Activated CD8-positive, alpha-beta memory T cell treated with anti-CD3 and anti-CD28 coated beads, Interleukin-2, amount 50 U/mL, for 24 hours (primary cell): ENCODE measurements around the gene SLC25A29.
"Not testable (repeated sequence)": the region's sequence is repeated elsewhere in the genome, so short reads cannot be mapped to it uniquely, and the experiment has no call there.

Source experiments
- DNase-seq: peaks from one replicate; pipeline ENCODE4 v3.0.0-alpha.2; 2020; ENCODE audit errors: extremely low read depth

Gene SLC25A29, protein sequence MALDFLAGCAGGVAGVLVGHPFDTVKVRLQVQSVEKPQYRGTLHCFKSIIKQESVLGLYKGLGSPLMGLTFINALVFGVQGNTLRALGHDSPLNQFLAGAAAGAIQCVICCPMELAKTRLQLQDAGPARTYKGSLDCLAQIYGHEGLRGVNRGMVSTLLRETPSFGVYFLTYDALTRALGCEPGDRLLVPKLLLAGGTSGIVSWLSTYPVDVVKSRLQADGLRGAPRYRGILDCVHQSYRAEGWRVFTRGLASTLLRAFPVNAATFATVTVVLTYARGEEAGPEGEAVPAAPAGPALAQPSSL

DNA sequence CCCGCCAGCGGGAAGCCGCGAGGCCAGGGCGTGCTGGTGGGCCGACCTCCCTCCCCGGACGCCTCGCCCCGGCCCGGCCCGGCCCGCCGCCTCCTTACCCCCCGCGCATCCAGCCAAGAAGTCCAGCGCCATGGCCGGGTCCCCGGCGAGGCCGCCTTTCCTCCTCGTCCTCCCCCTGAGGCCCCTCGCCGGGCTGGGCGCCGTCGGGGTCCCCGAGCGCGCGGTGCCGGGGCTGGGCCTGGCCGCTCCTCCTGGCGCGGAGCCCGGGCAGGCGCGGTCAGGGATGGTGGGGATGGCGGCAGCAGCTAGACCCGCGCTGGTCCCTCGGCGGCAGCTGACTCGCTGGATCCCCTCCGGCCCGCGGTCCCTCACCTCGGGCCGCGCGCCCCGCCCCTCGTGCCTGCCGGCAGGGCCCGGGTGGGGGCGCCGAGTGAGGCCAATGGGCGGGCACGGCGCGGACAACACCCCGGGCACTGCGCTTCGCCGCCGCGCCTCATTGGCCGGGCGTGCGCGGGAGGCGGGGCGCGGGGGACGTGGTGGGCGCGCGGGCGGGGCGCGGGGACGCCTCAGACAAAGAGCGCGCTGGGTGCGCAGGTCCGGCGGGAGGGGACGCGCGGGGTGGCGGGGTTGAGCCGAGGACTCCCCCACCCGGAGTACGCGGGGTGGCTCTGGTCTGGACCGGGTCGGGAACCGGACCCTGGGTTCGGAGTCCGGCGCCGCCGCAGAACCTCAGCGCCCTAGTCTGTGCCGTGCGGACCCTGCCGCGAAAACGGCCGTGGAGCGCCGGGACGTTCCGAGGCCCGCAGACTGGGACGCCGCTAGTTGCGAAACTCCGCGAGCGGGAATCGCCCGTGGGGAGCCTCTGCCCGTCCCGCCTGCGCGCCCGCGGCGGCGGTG lies at the start of gene SLC25A29:
Gene SLC25A29 (minus strand): TSS at position 344 of the 897 bp plus-strand sequence. CDS start 212 bp downstream, at position 132.
- peak; percentile 30 for DNase-seq

GRCh38 chr14:100350986-100351385 lies 44.7 kb upstream of the SLC25A29 start:
- no peak for DNase-seq

- DNase-seq: no peak
These were observed 44.2 kb upstream of the SLC25A29 start for GRCh38 chr14:100350276-100350926.

- no peak for DNase-seq
These were observed 42.8 kb upstream of the SLC25A29 start for GRCh38 chr14:100348784-100349685.

DNA sequence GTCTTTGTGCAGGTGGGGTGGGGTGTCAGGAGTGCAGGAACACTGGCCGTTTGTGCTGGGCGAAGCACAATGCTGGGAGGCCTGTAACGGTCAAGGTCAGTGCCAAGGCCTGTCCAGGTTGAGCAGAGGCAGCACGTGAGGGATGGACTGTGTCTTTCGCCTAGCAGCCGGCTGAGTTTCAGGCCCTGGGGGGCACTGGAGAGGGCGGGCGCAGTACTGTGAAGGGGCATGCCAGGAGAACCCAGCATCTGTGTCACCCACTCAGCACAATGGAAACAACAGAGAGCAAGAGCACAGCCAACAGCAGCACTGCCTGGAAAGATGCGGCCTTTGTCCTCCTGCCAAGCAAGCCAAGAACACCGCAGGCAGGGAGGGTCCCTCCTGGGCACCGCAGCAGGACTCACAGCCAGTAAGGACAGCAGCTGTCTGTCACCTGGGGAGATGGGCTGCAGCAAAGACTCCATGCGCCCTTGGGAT lies 42.0 kb upstream of the SLC25A29 start:
- DNase-seq: no peak

- no peak for DNase-seq
These were observed 40.3 kb upstream of the SLC25A29 start for GRCh38 chr14:100346306-100347091.

- DNase-seq: no peak
These were observed 39.5 kb upstream of the SLC25A29 start for GRCh38 chr14:100345711-100346110.

DNA sequence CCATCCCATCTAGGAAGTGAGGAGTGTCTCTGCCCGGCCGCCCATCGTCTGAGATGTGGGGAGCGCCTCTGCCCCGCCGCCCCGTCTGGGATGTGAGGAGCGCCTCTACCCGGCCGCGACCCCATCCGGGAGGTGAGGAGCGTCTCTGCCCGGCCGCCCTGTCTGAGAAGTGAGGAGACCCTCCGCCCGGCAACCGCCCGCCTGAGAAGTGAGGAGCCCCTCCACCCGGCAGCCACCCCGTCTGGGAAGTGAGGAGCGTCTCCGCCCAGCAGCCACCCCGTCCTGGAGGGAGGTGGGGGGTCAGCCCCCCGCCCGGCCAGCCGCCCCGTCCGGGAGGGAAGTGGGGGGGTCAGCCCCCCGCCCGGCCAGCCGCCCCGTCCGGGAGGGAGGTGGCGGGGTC lies 38.4 kb upstream of the SLC25A29 start:
- DNase-seq: not testable (repeated sequence)

DNA sequence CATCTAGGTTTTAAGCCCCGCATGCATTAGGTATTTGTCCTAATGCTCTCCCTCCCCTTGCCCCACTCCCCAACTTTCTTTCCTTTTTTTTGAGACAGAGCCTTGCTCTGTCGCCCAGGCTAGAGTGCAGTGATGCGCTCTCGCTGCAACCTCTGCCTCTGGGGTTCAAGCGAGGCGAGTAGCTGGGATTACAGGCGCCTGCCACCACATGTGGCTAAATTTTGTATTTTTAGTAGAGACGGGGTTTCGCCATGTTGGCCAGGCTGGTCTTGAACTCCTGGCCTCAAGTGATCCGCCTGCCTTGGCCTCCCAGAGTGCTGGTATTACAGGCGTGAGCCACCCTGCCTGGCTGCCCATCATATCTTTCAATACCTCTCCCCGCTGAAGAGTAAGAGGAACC lies 36.6 kb upstream of the SLC25A29 start:
- not testable (repeated sequence) for DNase-seq

DNA sequence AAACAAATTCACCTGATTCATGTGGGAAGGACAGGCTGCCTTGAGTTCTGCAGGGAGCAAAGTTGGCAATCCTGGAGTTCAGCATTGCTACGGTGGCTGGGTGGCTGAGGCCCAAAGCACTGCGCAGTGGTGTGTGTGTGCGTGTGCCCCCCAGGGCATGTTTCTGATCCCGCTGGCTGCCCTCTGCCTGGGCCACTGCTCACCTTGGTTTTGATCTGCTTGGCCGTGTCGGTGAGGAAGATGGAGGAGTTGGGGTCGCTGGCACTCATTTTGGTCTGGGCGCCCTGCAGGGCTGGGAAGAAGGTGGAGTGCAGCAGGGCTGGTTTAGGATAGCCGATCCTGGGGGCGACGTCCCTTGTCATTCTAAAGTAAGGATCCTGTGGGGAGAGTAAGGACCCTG lies 36.0 kb upstream of the SLC25A29 start:
- DNase-seq: no peak

GRCh38 chr14:100341301-100342031 lies 35.2 kb upstream of the SLC25A29 start:
- DNase-seq: no peak

- no peak for DNase-seq
These were observed 34.2 kb upstream of the SLC25A29 start for GRCh38 chr14:100340423-100340813.

- DNase-seq: no peak
These were observed 33.6 kb upstream of the SLC25A29 start for GRCh38 chr14:100339766-100340422.

DNA sequence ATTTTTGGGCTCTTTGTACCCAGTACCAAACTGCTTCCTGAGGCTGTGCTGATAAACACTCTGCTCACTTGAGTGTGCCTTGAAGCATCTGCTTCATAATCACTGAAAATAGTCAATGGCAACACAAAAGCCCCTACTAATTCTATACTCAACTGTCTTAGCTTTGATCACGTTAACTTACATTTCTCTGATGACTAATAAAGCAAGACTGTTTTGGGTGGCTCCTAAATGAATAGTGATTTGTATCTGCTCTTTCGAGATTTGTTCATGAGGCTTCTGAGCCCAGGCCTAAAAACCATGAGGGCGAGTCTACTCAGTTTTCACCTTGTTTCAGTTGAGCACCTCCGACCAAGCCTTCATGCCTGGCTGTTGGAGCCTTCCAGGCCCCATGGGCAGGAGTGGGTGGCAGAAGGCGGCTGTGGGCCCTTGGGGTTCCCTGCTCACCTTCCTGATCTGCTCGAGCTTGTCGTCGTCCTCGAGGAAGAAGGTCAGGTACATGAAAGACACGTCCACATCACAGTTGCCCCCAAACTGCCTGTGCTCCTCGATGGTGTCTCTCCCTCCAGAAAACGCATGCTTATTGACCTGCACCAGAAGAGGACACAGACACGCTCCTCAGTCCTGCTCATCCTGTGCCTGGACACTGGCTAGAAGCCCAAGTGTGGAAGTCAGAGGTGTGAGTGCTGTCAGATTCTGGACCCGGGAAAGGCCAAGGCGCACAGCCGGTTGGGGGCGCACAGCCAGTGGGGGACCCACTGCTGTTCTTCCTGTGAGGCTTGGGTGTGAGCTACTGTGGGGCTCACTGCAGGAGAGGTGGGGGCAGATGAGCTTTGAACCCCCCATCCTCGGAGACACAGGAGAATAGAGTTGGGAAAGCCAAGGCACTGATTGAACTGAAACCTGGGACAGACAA lies 30.6 kb upstream of the SLC25A29 start:
- no peak for DNase-seq

DNA sequence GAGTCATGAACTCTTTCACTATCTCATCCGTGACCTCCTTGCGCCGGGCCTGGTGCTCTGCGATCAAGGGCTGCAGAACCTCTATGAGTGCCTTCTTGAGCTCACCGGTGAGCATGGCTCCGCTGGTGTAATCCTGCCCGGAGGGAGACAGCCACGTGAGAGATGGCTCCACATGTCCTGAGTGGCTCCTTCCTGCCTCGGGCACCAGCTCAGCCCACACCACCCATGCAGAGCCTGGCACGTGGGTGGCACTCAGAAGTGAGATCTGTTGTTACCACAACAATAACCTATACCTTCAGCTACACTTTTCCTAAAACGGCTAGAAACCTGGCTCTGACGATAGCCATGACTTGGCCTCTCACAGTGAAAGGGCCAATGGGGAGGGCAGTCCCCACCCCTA lies 28.7 kb upstream of the SLC25A29 start:
- DNase-seq: no peak

- no peak for DNase-seq
These were observed 27.6 kb upstream of the SLC25A29 start for GRCh38 chr14:100333827-100334226.

DNA sequence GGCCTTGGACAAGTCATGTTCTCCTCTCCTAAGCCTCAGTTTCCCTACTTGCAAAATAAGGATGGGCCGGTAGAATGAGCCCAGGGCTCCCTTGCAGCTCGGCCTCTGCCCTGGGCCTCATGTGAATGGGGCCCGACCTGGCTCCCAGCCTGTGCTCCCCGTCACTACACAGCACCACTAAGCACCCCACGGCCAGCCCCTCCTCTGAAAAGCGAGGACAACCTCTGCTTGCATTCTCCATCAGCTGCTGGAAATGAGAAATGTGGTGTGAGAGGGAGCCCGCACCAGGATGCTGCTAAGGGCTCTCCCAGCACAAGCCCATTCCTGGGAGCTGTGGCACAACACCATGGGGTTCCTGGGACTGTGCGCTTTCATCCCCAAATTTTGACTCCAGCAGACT lies 27.1 kb upstream of the SLC25A29 start:
- no peak for DNase-seq

GRCh38 chr14:100332797-100333196 lies 26.6 kb upstream of the SLC25A29 start:
- DNase-seq: no peak
